Measurements from ENCODE around the gene ZNF595.
"Not testable (repeated sequence)": the region's sequence is repeated elsewhere in the genome, so short reads cannot be mapped to it uniquely, and the experiment has no call there.

The ZNF595 gene

DNA sequence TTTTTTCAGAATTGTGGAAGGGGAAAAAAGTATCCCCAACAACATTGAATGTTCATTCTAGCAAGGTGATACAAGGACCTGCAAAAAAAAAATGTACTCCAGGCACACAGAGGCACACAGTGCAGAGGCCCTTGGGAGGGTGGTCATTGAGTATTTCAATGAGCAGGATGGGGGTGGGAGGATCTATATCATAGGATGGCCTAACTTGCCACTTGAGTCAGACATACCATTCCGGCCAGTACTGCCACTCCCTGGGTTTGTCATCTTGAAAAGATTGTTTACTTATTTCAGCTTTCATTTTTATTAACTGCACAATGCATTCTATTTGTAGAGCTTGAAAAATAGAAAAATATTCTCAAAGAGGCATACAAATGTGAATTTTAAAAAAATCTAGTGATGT lies 18.7 kb downstream of the ZNF595 start:
- no peak overlapping the region for H3K4me3 ChIP-seq (ENCODE audit: low read depth, low read length)
- TF ChIP-seq, protein P1, sequence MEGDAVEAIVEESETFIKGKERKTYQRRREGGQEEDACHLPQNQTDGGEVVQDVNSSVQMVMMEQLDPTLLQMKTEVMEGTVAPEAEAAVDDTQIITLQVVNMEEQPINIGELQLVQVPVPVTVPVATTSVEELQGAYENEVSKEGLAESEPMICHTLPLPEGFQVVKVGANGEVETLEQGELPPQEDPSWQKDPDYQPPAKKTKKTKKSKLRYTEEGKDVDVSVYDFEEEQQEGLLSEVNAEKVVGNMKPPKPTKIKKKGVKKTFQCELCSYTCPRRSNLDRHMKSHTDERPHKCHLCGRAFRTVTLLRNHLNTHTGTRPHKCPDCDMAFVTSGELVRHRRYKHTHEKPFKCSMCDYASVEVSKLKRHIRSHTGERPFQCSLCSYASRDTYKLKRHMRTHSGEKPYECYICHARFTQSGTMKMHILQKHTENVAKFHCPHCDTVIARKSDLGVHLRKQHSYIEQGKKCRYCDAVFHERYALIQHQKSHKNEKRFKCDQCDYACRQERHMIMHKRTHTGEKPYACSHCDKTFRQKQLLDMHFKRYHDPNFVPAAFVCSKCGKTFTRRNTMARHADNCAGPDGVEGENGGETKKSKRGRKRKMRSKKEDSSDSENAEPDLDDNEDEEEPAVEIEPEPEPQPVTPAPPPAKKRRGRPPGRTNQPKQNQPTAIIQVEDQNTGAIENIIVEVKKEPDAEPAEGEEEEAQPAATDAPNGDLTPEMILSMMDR (IDR thresholded peaks at IDR 0.05; ENCODE audit: low read depth, low read length) = no peak

DNA sequence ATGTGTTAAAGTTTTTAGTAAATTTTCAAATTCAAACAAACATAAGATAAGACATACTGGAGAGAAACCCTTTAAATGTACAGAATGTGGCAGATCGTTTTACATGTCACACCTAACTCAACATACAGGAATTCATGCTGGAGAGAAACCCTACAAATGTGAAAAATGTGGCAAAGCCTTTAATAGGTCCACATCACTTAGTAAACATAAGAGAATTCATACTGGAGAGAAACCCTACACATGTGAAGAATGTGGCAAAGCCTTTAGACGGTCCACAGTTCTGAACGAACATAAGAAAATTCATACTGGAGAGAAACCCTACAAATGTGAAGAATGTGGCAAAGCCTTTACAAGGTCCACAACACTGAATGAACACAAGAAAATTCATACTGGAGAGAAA lies 32.8 kb downstream of the ZNF595 start:
- TF ChIP-seq, protein P1 (IDR thresholded peaks at IDR 0.05; ENCODE audit: low read depth, low read length) = no peak

DNA sequence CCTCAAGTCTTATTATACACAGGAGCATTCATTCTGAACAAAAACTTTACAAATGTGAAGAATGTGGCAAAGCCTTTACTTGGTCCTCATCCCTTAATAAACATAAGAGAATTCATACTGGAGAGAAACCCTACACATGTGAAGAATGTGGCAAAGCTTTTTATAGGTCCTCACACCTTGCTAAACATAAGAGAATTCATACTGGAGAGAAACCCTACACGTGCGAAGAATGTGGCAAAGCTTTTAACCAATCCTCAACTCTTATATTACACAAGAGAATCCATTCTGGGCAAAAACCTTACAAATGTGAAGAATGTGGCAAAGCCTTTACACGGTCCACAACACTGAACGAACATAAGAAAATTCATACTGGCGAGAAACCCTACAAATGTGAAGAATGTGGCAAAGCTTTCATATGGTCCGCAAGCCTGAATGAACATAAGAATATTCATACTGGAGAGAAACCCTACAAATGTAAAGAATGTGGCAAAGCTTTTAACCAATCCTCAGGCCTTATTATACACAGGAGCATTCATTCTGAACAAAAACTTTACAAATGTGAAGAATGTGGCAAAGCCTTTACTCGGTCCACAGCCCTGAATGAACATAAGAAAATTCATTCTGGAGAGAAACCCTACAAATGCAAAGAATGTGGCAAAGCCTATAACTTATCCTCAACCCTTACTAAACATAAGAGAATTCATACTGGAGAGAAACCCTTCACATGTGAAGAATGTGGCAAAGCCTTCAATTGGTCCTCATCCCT lies 33.6 kb downstream of the ZNF595 start:
- H3K4me3 ChIP-seq (ENCODE audit: low read depth, low read length) = not testable (repeated sequence)

More for the DNA sequence above, 32.8 kb downstream of the ZNF595 start:
- no peak overlapping the region for H3K4me3 ChIP-seq (ENCODE audit: low read depth, low read length)

DNA sequence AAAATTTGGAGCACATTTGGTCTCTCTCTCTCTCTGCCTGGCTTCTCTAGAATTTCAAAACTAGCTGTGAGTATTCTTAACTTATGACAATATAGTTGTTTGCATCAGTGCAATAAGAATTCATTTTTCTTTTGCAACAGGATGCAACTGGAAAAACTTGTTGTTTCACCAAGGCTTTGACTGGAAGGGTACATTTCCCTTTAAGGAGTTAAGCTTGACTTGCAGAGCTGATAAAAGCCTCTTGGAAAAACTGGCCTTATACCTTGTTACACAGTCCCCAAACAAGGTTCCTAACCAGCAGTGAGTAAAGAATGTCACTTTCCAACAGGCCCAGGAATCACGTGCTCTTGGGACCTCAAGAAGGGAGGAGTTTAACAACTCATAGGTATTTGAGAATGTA lies 45.3 kb downstream of the ZNF595 start:
- H3K4me3 ChIP-seq (ENCODE audit: low read depth, low read length) = no peak overlapping the region

DNA sequence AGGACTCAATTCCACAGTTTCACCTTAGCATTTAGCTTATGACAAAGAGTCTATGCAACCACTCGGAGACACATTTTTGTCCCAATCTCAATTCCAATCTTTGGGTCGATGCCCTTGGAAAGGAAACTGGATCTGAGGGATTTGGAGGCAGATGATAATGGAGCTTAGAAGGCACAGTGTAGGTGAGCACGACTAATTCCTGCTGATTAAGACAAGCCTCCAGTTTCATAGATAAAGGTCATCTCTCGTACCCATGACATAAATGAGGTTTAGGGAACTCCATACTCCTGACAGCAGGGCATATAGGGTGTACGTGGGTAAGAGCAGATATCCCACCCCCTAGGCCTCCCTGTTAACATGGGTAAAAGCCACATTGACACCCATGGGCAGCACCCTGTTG lies 46.7 kb downstream of the ZNF595 start:
- no peak overlapping the region for H3K4me3 ChIP-seq (ENCODE audit: low read depth, low read length)
- TF ChIP-seq, protein P1 (IDR thresholded peaks at IDR 0.05; ENCODE audit: low read depth, low read length) = no peak

More for the DNA sequence above, 45.3 kb downstream of the ZNF595 start:
- TF ChIP-seq, protein P1 (IDR thresholded peaks at IDR 0.05; ENCODE audit: low read depth, low read length) = no peak

DNA sequence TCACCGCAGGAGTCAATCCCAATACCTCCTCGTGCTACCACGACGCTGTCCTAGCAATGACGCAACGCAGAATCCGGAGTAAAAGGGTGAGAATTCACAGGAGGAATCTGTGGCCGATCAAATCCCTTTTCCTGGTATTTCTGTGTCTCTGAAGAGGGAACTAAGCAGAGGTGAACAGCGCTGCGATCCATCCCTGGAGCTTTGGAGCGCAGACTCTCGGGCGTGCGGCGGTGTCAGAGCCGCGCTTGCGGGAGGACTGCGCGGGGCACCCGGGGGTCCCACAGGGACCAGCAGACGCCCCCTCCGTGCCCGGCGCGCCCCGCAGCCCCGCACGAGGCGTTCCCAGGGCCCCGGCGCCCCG lies 53.9 kb downstream of the ZNF595 start:
- TF ChIP-seq, protein P1 (IDR thresholded peaks at IDR 0.05; ENCODE audit: low read depth, low read length) = no peak
- no peak overlapping the region for H3K4me3 ChIP-seq (ENCODE audit: low read depth, low read length)

DNA sequence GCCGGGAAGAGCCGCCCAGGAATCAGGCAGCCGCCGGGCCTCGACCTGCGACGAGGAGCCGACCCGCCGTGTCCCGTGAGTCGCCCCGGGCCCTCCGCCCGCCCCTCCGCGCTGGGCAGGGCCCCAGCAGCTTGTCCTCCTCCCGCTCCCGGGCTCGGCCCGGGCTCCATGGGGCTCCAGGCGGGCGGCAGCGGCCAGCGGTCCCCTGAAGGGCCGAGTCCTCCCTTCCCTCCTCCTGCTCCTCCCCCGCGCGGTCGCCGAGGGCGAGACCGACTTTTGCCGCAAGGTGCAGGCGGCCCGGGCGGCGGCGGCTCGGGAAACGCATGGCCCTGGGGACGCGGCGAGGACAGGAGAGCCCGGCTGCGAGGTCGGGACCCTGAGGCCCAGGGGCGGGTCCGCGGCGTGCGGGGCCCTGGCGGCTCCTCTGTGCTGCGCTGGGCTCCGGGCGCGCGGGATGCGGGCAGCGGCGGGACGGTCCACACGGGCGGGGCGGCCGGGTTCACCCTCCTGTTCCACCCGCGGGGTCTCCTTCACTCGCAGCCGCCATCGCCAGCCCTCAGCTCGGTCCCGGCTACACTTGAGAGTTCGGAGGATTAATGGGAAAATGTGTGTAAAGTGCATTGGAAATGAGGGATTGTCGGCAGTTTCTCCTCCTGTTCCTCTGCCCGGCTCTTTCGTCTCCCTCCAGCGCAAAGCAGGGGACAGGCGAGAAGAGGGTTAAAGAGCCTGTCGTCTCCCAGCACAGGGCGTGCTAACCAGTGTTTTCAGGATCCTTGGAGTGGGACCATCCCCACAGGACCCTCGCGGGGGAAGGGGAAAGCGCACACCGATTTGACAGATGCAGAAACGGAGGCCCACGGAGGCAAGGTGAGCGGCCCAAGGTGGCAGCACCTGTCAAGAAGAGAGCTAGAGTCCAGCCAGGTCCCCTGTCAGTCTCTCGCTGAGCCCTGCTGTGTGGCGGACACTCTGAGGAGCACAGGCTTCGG lies 54.6 kb downstream of the ZNF595 start:
- TF ChIP-seq, protein P1 (IDR thresholded peaks at IDR 0.05; ENCODE audit: low read depth, low read length) = no peak
- H3K4me3 ChIP-seq (ENCODE audit: low read depth, low read length) = no peak overlapping the region
